ENCODE data around the gene CCDC82. TPM values are rescaled to one million over a fixed set of nuclear protein-coding genes. Genes with fewer than 3 reads are reported as not detected.
A peak's percentile ranks its signal among the peaks of the same experiment; 100 is the strongest.

CCDC82 gene
- total RNA-seq, 2 donors from 2014 or later, result 13.6 to 23.6 TPM

DNA sequence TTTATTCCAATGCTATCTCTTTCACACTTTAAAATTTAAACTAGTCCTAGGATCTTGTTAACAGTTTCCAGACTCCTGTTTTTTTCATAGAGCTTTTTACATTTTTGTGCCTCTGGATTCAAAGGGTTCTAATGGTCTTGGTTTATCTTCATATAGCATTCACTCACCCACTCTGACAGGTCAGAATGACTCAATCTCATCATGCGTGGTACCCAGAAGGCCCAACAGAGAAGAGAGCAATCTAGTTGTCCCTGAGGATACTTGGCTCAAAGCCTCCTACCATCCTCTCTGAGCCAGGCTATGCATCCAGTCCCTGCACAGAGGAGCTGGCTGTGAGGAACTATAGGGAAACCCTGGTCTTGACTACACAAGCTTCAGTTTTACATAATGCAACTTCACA is 74.2 kb downstream of the CCDC82 start:
- no peak for ATAC-seq
- DNase-seq, result no peak
- intact Hi-C loops (cut with DNase I, micrococcal nuclease), result no loop called here

DNA sequence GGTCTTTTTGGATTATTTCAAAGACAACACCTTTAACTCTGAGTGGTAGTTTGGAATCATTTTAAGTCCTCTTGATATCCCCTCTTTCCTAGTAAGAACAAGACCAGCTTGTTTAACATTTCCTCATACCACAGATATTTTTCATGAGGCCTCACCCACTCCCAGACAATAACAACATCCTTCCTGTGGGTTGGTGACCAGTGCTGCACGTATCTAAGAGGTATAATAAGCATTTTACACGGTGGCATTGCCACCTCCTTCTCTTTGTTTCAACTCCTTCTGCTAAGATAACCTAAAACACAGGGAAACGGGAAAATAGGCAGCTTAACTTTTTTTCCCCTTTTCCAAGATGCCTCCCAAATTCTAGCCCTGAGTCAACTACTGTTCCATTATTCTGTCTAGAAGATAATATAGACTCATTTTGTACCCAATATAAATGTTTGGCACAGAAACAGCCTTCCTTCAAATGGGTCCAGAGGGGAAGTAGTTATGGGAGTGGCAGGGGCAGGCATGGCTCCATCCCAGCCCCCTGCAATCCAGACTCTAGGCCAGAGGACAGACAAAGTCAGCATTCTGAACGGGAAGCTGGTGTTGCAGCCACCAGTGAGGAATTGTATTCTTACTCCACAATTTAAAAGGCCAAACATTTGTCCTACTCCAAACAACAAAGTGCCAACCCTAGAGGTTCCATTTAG is 75.2 kb downstream of the CCDC82 start:
- ATAC-seq (peak; percentile 71), DNase-seq (peak in 1 of 2 donors; percentile 46)
- intact Hi-C loops (cut with DNase I, micrococcal nuclease), result no loop called here

DNA sequence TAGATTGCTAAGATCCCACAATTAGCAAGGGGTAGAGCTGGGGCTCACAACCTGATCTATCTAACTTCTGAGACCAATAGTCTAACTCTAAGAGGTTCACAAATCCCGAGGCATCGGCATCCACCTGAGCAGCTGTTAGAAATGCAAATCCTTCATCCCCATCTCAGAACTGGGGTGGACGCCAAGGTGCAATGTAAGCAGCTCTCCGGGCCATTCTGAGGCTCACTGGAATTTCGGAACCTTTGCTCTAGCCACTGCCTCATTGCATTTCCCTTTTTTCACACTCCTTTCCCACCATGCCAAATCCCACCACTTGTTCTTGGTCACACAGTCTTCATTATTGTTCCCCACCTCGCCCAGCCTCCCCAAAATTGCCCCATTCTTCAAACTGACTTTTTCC is 76.5 kb downstream of the CCDC82 start:
- no peak for DNase-seq
- intact Hi-C loops (cut with DNase I, micrococcal nuclease), result no loop called here
- ATAC-seq, result no peak

DNA sequence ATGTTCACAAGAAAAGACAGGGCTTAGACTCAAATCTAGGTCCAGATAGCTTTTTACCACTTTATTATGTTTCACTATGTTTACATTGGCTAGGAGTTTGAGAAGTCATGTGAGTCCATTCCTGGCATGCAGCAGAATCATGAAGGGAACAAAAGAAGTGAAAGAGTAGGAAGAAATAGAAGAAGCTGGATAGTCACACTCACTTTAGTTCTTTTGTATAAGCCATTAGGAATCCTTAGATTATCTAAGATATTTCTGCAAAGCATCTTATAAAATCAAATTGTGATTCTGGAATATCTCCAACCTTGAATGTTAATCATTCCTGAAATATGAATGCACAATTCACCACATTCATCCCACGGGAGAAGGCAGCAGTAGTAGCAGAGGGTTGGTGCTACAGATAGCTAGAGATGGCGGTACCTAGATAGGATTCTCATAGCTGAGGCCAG is 78.6 kb downstream of the CCDC82 start:
- DNase-seq, result no peak
- ATAC-seq, result peak; percentile 45
- intact Hi-C loops (cut with DNase I, micrococcal nuclease), result no loop called here

DNA sequence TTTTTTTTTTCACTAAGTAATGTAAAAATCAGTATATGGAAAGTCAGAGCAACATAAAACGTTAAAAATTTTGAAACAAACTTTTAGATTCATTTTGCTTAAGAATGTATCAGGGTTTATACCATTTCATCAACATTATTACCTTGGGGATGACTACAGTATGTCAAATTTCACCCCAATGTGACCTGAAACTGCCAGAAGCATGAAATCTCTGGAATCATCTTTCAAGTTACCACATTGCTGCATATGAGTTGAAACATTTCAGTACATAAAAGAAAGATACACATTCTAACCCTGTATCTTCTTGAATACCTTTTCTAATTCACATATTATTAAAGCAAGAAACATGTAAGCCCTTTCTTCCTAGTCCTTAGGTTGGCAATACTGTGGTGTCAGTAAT is 79.5 kb downstream of the CCDC82 start:
- ATAC-seq, result no peak
- DNase-seq, result no peak
- intact Hi-C loops (cut with DNase I, micrococcal nuclease), result no loop called here

DNA sequence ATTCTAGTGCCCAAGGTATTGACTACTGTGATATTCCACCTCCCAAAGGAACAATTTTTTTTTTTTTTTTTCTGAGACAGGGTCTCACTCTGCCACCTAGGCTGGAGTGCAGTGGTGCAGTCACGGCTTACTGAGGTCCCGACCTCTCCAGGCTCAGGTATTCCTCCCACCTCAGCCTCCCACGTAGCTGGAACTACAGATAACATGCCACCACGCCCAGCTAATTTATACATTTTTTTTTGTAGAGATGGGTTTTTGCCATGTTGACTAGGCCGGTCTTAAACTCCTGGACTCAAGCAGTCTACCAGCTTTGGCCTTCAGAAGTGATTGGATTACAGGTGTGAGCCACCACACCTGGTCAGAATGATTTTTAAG is 80.1 kb downstream of the CCDC82 start:
- intact Hi-C loops (cut with DNase I, micrococcal nuclease), result no loop called here
- DNase-seq (no peak), ATAC-seq (no peak)

DNA sequence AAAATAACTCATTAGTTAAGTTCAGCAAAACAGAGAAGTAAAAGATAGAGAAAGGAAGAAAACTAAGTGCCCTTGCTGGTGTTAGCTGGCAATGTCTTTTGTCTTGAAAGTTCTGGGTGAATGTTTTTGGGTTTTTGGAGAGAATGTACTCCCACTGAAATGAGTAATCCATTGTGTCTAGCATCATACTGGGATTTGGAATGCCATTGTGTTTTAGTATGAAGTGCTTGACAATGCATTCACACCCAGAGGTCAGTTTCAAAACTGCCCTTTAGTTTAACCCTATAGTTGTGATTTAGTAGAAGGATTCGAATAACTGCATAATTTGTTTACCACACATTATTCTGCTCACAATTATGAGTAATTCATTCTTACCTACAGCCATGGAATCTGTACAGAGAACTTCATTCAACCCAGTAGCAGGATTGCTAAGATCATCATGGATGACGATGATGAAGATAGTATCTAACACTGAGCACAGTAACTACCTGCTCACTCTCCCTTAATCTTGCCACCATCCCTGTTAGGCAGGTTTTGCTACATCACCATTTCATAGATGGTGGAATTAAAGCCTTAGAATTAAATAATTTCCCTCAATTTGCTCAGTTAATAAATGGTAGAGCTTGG is 80.6 kb downstream of the CCDC82 start:
- DNase-seq (no peak), ATAC-seq (no peak)
- intact Hi-C loops (cut with DNase I, micrococcal nuclease), result no loop called here

DNA sequence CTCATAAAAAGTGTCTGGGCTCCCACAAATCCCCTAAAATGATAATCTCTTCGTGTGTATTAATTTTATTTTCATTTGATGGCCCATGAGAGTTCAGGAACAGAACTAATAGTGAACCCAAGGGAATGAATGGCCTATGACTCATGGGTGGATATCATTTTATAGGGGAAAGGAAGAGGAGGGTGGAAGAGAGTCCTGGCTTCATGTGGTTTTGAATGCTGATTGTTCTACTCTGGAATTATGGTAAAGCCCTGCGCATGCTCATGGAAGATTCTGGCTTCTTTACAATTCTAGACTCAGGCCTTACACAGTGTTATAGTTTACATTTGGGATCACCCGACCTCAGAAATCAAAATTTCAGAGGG is 82.0 kb downstream of the CCDC82 start:
- ATAC-seq, result peak; percentile 73
- intact Hi-C loops (cut with DNase I, micrococcal nuclease), result no loop called here
- peak in 1 of 2 donors; percentile 48 for DNase-seq

DNA sequence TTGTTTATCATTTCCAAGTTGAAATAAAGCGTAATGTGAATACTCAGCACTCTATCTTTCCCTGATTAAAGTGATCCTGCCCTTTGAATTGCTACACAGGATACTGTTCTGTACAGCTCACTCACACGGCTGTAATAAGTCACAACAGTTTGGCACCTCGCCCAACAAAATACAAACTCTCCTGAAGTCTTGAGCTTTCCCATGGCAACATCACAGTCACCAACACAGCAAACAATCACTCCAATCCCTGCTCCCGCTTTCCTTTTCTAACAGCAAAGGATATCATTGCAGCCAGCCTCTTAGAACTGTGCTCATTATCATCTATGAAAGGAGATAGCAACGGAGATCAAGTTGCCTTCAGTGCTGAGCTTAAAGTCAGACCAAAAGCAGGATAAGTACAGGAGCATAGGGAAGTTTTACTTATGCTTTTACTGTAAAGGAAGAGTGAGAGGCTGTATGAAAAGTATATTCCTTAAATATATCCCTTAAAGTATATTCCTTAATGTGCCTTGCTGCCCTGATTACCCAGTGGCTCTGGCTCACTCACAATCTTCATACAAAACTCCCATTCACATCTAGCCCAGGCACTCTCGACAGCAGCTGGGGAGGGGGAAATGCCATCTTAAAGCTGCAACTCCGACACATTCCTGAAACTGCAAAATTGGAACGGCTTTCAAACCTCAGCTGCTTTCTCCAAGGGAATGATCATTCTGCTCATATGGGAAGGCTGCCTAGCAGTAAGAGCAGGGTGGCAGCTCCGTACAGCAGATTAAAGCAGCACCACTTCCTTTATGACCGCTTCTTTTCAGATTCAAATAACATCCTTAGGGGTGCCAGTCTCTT is 82.6 kb downstream of the CCDC82 start:
- DNase-seq (peak; percentile 86 to 91), ATAC-seq (peak; percentile 79)
- intact Hi-C loops (cut with DNase I, micrococcal nuclease), result no loop called here

DNA sequence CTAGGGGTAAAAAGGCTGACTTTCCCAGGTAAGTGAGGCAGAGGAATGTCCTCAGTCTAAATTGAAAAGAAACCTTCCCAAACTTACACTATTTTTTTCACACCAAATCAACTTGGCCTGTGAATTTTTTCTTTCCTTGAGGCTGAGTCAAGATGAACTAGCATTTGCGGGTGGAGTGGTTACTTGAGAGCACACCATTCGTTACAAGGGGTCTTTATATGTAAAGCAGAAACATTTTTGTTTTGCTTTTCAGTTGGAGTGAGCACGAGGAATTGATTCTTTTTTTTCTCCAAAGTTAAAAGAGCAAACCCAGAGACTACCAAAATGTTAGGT is 83.1 kb downstream of the CCDC82 start:
- no peak for DNase-seq
- ATAC-seq, result no peak
- intact Hi-C loops (cut with DNase I, micrococcal nuclease), result no loop called here

DNA sequence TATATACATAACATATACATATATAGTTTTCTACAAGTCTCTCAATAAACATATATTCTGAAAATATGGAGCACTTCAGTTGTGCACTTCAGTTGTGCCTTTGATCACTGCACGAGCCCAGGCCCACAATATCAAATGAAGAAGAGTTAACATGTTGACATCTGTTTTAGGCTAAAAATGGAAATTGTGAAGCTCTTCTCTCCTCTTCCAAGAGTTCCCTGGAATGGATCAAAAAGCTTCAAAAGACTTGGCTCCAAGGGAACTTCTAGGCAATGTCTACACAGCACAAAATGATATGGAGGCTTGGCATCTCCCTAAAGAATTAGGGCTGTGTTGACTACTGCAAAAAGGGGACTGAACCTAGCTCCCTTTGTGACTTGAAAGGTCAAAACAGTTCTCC is 83.6 kb downstream of the CCDC82 start:
- DNase-seq (no peak), ATAC-seq (no peak)
- intact Hi-C loops (cut with DNase I, micrococcal nuclease), result no loop called here

DNA sequence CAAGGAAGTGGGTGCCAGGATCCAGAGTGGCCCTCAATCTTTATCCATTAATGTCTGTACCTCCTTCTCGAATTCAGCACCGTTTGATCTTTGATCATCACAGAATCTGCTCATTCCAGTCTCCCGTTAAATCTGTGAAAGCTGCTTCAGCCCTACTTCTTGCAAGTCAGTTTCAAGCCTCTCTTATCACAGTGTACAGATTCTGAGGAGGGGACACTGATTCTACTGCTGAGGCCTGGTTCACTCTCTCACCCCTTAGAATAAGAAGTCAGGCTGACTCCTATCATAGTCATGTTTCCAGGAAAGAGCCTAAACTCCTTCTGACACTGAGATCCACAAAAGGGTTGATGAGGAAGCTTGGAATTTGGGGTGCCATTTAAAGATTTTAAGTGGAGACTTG is 85.7 kb downstream of the CCDC82 start:
- intact Hi-C loops (cut with DNase I, micrococcal nuclease), result no loop called here
- DNase-seq (no peak), ATAC-seq (no peak)

DNA sequence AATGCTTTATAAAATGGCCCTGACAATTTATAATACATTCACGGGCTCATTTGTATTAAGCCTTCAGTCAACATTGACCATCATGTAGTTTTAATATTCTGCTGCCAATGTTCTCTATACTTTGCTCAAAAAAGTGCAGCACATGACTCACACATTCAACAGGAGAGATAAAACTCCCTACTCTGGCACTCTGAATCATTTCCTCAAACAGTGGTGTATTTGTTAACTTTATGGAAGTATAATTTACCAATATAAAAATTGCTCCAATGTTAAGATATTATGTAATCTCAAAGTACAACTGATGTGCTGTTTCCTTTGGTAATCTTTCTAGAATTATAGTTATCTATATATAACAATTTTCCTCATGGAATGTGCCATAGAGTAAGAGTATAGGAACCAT is 86.6 kb downstream of the CCDC82 start:
- peak; percentile 53 for ATAC-seq
- intact Hi-C loops (cut with DNase I, micrococcal nuclease), result no loop called here
- DNase-seq, result no peak

Small RNAs within 50 kb of the gene (microRNA-seq; reads per million reads assigned to microRNA genes)
- 1.1 to 1.4 reads per million in 2 donors for gene MIR1260B

Other genes with a start within 250 kb of the CCDC82 start
- gene MAML2, start 46.7 kb downstream of the CCDC82 start, total RNA-seq, result 10 to 100 TPM; 14.8 to 16.3 TPM
- 1 to 10 TPM; 8.8 to 9.0 TPM for gene JRKL, start 101 bp upstream of the CCDC82 start, total RNA-seq